RWPE2 (cell line): ENCODE results near the gene PLCG2.
A peak's percentile ranks its signal among the peaks of the same experiment; 100 is the strongest.

ENCODE experiments used
- ATAC-seq: fragments of 200-7000 bp; cut with Tn5 transposase; 3 replicates; pipeline ENCODE4 v1.9.1; 2021; ENCODE audit warnings: low read depth
- DNase-seq: peaks from one replicate; pipeline ENCODE4 v3.0.0-alpha.2; 2020; ENCODE audit warnings: low spot score
- H3K27ac ChIP-seq: fragments of 450-650 bp; 2 replicates; pipeline ENCODE4 v1.5.1; 2017; ENCODE audit warnings: mild to moderate bottlenecking; ENCODE audit not compliant: poor library complexity, severe bottlenecking
- H3K27me3 ChIP-seq: fragments of 250-450 bp; sonication (Bioruptor Pico); 2 replicates; pipeline ENCODE4 v1.5.1; 2021; ENCODE audit warnings: mild to moderate bottlenecking, moderate library complexity; ENCODE audit not compliant: insufficient read depth, poor library complexity, severe bottlenecking
- H3K36me3 ChIP-seq: fragments of 250-450 bp; sonication (Bioruptor Pico); 2 replicates; pipeline ENCODE4 v1.5.1; 2020; ENCODE audit warnings: low read depth, mild to moderate bottlenecking, moderate library complexity
- H3K4me1 ChIP-seq: fragments of 250-450 bp; sonication (Bioruptor Pico); 2 replicates; pipeline ENCODE4 v1.5.1; 2021; ENCODE audit warnings: mild to moderate bottlenecking, moderate library complexity; ENCODE audit not compliant: insufficient read depth, poor library complexity, severe bottlenecking
- H3K4me3 ChIP-seq: fragments of 250-450 bp; sonication (Bioruptor Pico); 2 replicates; pipeline ENCODE4 v1.5.1; 2021; ENCODE audit warnings: mild to moderate bottlenecking, moderate library complexity; ENCODE audit not compliant: severe bottlenecking
- H3K9me3 ChIP-seq: fragments of 250-450 bp; sonication (Bioruptor Pico); 2 replicates; pipeline ENCODE4 v1.5.1; 2021; ENCODE audit warnings: mild to moderate bottlenecking, moderate library complexity; ENCODE audit not compliant: severe bottlenecking
- TF ChIP-seq, protein P1 (sequence below): fragments of 450-650 bp; IDR thresholded peaks from one replicate; pipeline ENCODE4 v1.5.1; 2017; ENCODE audit warnings: mild to moderate bottlenecking, moderate library complexity; ENCODE audit not compliant: poor library complexity, severe bottlenecking

Gene PLCG2

DNA sequence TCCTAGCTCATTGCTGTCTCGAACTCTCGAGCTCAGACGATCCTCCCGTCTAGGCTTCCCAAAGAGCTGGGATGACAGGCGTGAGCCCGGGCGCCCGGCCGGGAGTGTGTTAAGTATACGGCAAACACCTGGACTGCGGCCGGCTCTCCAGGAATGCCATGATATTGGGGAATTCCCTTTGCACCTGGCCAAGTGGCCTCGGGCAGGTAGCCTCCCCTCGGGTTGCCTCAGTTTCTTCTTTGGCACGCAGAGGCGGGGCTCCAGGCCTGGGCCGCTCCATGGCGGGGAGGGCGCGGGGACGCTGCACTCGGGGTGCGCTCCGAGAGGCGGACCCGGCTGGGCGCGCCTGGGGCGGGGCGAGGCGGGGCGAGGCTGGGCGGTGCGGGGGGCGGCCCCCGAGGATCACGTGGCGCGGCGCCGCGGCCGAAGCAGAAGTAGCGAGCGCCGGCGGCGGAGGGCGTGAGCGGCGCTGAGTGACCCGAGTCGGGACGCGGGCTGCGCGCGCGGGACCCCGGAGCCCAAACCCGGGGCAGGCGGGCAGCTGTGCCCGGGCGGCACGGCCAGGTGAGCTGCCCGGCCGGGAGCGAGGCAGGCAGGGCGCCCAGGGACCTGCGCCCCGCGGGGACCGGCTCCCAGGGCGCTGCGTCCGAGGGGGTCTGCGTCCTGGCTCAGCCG is at the start of gene PLCG2:
PLCG2 (plus strand) TSS at position 431 of the 675 bp plus-strand sequence. CDS start 6,699 bp downstream, outside the sequence.
- no peak within 1 kb of the TSS for H3K27ac ChIP-seq
- peak; percentile 77 for DNase-seq

GRCh38 chr16:81729451-81729850 is 49.6 kb upstream of the PLCG2 start:
- no peaks in the 10 kb centered on the region for H3K27me3 ChIP-seq
- TF ChIP-seq, protein P1, sequence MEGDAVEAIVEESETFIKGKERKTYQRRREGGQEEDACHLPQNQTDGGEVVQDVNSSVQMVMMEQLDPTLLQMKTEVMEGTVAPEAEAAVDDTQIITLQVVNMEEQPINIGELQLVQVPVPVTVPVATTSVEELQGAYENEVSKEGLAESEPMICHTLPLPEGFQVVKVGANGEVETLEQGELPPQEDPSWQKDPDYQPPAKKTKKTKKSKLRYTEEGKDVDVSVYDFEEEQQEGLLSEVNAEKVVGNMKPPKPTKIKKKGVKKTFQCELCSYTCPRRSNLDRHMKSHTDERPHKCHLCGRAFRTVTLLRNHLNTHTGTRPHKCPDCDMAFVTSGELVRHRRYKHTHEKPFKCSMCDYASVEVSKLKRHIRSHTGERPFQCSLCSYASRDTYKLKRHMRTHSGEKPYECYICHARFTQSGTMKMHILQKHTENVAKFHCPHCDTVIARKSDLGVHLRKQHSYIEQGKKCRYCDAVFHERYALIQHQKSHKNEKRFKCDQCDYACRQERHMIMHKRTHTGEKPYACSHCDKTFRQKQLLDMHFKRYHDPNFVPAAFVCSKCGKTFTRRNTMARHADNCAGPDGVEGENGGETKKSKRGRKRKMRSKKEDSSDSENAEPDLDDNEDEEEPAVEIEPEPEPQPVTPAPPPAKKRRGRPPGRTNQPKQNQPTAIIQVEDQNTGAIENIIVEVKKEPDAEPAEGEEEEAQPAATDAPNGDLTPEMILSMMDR, result no peak
- no peak for ATAC-seq
- no peak overlapping the region for H3K4me3 ChIP-seq
- no peaks in the 10 kb centered on the region for H3K36me3 ChIP-seq
- DNase-seq, result no peak
- no peak overlapping the region for H3K27ac ChIP-seq
- no peaks in the 10 kb centered on the region for H3K9me3 ChIP-seq
- H3K4me1 ChIP-seq, result peaks cover 3% of the 10 kb centered on the region

More for the DNA sequence above, at the start of gene PLCG2:
- Histone ChIP-seq H3K9me3 (no peaks in the 10 kb centered on the region), H3K27me3 (peaks cover 15% of the 10 kb centered on the region), H3K4me1 (no peaks in the 10 kb centered on the region), H3K4me3 (peak within 1 kb of the TSS; percentile 71), H3K36me3 (no peaks in the 10 kb centered on the region)
- peak; percentile 93 for ATAC-seq
- TF ChIP-seq, protein P1, result no peak

GRCh38 chr16:81730090-81731051 is 48.7 kb upstream of the PLCG2 start:
- Histone ChIP-seq H3K27me3 (no peaks in the 10 kb centered on the region), H3K9me3 (no peaks in the 10 kb centered on the region), H3K27ac (no peak overlapping the region), H3K4me1 (peaks cover 3% of the 10 kb centered on the region), H3K36me3 (no peaks in the 10 kb centered on the region), H3K4me3 (no peak overlapping the region)
- TF ChIP-seq, protein P1, result peak; percentile 73
- ATAC-seq (peak; percentile 86), DNase-seq (no peak)

- Histone ChIP-seq H3K27ac (no peak overlapping the region), H3K36me3 (no peaks in the 10 kb centered on the region), H3K27me3 (no peaks in the 10 kb centered on the region), H3K4me1 (peaks cover 3% of the 10 kb centered on the region), H3K9me3 (no peaks in the 10 kb centered on the region), H3K4me3 (no peak overlapping the region)
- no peak for ATAC-seq
- no peak for DNase-seq
- TF ChIP-seq, protein P1, result no peak
Measured at GRCh38 chr16:81731649-81732048, 47.4 kb upstream of the PLCG2 start.
